ENCODE data around the gene CSF2. TPM values are rescaled to one million over a fixed set of nuclear protein-coding genes. Genes with fewer than 3 reads are reported as not detected.
"Not testable (repeated sequence)": the region's sequence is repeated elsewhere in the genome, so short reads cannot be mapped to it uniquely, and the experiment has no call there.

The CSF2 gene
- total and polyA plus RNA-seq, 2 donors (not counting 1 experiment from before 2014, with no cell fraction given): not detected

DNA sequence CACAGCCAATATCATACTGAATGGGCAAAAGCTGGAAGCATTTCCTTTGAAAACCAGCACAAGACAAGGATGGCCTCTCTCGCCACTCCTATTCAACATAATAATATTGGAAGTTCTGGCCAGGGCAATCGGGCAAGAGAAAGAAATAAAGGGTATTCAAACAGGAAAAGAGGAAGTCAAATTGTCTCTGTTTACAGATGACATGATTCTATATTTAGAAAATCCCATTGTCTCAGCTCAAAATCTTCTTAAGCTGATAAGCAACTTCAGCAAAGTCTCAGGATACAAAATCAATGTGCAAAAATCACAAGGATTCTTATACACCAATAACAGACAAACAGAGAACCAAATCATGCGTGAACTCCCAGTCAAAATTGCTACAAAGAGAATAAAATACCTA is 47.1 kb downstream of the CSF2 start:
- CTCF ChIA-PET: interaction anchor here (0.6 kb wide), 1 partner anchor 60 kb away, joined by 5 read pairs; no protein-coding TSS in a partner anchor
- POLR2A ChIA-PET: not testable (repeated sequence)

DNA sequence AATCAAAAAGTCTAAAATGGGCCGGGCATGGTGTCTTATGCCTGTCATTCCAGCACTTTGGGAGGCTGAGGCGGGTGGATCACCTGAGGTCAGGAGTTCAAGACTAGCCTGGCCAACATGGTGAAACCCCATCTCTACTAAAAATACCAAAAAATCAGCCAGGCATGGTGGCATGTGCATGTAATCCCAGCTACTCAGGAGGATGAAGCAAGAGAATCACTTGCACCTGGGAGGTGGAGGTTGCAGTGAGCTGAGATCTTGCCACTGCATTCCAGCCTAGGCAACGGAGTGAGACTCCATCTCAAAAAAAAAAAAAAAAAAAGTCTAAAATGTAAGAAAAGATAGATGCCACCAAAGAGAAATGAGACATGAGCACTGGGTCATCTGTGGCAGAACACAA is 49.4 kb downstream of the CSF2 start:
- H3K27ac Mint-ChIP-seq; H4K20me1 ChIP-seq (ENCODE audit: control insufficient read depth, insufficient read depth, low read length, poor library complexity, severe bottlenecking); H3K36me3 ChIP-seq (replicated peaks in 1 of 2; ENCODE audit: control extremely low read depth in 1 of 2, control insufficient read depth in 1 of 2, extremely low read depth in 1 of 2, insufficient read depth in 2 of 2, low read length in 1 of 2); intact Hi-C loops (cut with micrococcal nuclease); H3K9me3 Mint-ChIP-seq (ENCODE audit: insufficient read depth); H3K4me3 Mint-ChIP-seq; H3K27ac ChIP-seq (ENCODE audit: low read length in 2 of 2); H2AFZ ChIP-seq (ENCODE audit: insufficient read depth, low read depth, low read length, poor library complexity, severe bottlenecking); H3K4me3 ChIP-seq (ENCODE audit: control extremely low read depth in 1 of 5, extremely low read depth in 1 of 5, insufficient read depth in 1 of 5, low read depth in 2 of 5, low read length in 4 of 5); ATAC-seq (ENCODE audit: low read depth); H3K4me1 ChIP-seq (ENCODE audit: control insufficient read depth in 2 of 2, insufficient read depth in 2 of 2, low read length in 2 of 2); H3K9ac ChIP-seq (ENCODE audit: low read length); H3K9me3 ChIP-seq (ENCODE audit: control extremely low read depth in 1 of 3, control insufficient read depth in 2 of 3, insufficient read depth in 1 of 3, low read length in 2 of 3); H3K27me3 ChIP-seq (replicated peaks in 1 of 4; ENCODE audit: control extremely low read depth in 1 of 4, control insufficient read depth in 3 of 4, insufficient read depth in 4 of 4, low read length in 3 of 4); H3K79me2 ChIP-seq (ENCODE audit: control insufficient read depth, insufficient read depth, low read length); H3K4me2 ChIP-seq (replicated peaks; ENCODE audit: low read depth, low read length, poor library complexity, severe bottlenecking); DNase-seq; CTCF ChIA-PET; POLR2A ChIA-PET: not testable (repeated sequence)
- H3K4me1 Mint-ChIP-seq: peaks cover 16% of the 10 kb centered on the region
- peaks cover 11% of the 10 kb centered on the region for H3K27me3 Mint-ChIP-seq
- WGBS (ENCODE audit: insufficient coverage): 95% methylated on average over 2 of the region's 3 CpGs

More for the DNA sequence above, 47.1 kb downstream of the CSF2 start:
- H3K27ac Mint-ChIP-seq; H3K4me1 ChIP-seq (ENCODE audit: control insufficient read depth in 2 of 2, insufficient read depth in 2 of 2, low read length in 2 of 2); DNase-seq; H3K9me3 ChIP-seq (ENCODE audit: control extremely low read depth in 1 of 3, control insufficient read depth in 2 of 3, insufficient read depth in 1 of 3, low read length in 2 of 3); H3K4me2 ChIP-seq (replicated peaks; ENCODE audit: low read depth, low read length, poor library complexity, severe bottlenecking); H3K9ac ChIP-seq (ENCODE audit: low read length); intact Hi-C loops (cut with micrococcal nuclease); H3K79me2 ChIP-seq (ENCODE audit: control insufficient read depth, insufficient read depth, low read length); H3K27me3 ChIP-seq (replicated peaks in 1 of 4; ENCODE audit: control extremely low read depth in 1 of 4, control insufficient read depth in 3 of 4, insufficient read depth in 4 of 4, low read length in 3 of 4); H3K4me3 Mint-ChIP-seq; H3K27me3 Mint-ChIP-seq; ATAC-seq (ENCODE audit: low read depth); H3K9me3 Mint-ChIP-seq (ENCODE audit: insufficient read depth); H4K20me1 ChIP-seq (ENCODE audit: control insufficient read depth, insufficient read depth, low read length, poor library complexity, severe bottlenecking); H2AFZ ChIP-seq (ENCODE audit: insufficient read depth, low read depth, low read length, poor library complexity, severe bottlenecking); H3K27ac ChIP-seq (ENCODE audit: low read length in 2 of 2); H3K36me3 ChIP-seq (replicated peaks in 1 of 2; ENCODE audit: control extremely low read depth in 1 of 2, control insufficient read depth in 1 of 2, extremely low read depth in 1 of 2, insufficient read depth in 2 of 2, low read length in 1 of 2); H3K4me3 ChIP-seq (ENCODE audit: control extremely low read depth in 1 of 5, extremely low read depth in 1 of 5, insufficient read depth in 1 of 5, low read depth in 2 of 5, low read length in 4 of 5): not testable (repeated sequence)
- no CpG with 5 or more reads among the region's 3 CpGs for WGBS (ENCODE audit: insufficient coverage)
- H3K4me1 Mint-ChIP-seq: peaks cover 16% of the 10 kb centered on the region

DNA sequence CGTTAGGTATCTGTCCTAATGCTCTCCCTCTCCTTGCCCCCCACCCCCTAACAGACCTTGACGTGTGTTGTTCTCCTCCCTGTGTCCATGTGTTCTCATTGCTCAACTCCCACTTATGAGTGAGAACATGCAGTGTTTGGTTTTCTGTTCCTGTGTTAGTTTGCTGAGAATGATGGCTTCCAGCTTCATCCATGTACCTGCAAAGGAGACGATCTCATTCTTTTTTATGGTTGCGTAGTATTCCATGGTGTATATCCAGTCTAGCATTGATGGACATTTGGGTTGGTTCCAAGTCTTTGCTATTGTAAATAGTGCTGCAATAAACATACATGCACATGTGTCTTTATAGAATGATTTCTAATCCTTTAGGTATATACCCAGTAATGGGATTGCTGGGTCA is 50.0 kb downstream of the CSF2 start:
- POLR2A ChIA-PET; H3K4me3 ChIP-seq (ENCODE audit: control extremely low read depth in 1 of 5, extremely low read depth in 1 of 5, insufficient read depth in 1 of 5, low read depth in 2 of 5, low read length in 4 of 5); H3K9ac ChIP-seq (ENCODE audit: low read length); H3K4me1 ChIP-seq (ENCODE audit: control insufficient read depth in 2 of 2, insufficient read depth in 2 of 2, low read length in 2 of 2); H3K36me3 ChIP-seq (replicated peaks in 1 of 2; ENCODE audit: control extremely low read depth in 1 of 2, control insufficient read depth in 1 of 2, extremely low read depth in 1 of 2, insufficient read depth in 2 of 2, low read length in 1 of 2); CTCF ChIA-PET; intact Hi-C loops (cut with micrococcal nuclease); H4K20me1 ChIP-seq (ENCODE audit: control insufficient read depth, insufficient read depth, low read length, poor library complexity, severe bottlenecking); H2AFZ ChIP-seq (ENCODE audit: insufficient read depth, low read depth, low read length, poor library complexity, severe bottlenecking); H3K27ac Mint-ChIP-seq; H3K4me2 ChIP-seq (replicated peaks; ENCODE audit: low read depth, low read length, poor library complexity, severe bottlenecking); ATAC-seq (ENCODE audit: low read depth); H3K27ac ChIP-seq (ENCODE audit: low read length in 2 of 2); H3K79me2 ChIP-seq (ENCODE audit: control insufficient read depth, insufficient read depth, low read length); DNase-seq; H3K27me3 ChIP-seq (replicated peaks in 1 of 4; ENCODE audit: control extremely low read depth in 1 of 4, control insufficient read depth in 3 of 4, insufficient read depth in 4 of 4, low read length in 3 of 4); H3K4me3 Mint-ChIP-seq; H3K9me3 ChIP-seq (ENCODE audit: control extremely low read depth in 1 of 3, control insufficient read depth in 2 of 3, insufficient read depth in 1 of 3, low read length in 2 of 3): not testable (repeated sequence)
- WGBS (ENCODE audit: insufficient coverage): 89% methylated on average over 1 of the region's 4 CpGs
- Mint-ChIP-seq H3K27me3 (peaks cover 17% of the 10 kb centered on the region), H3K9me3 (ENCODE audit: insufficient read depth) (peaks cover 13% of the 10 kb centered on the region), H3K4me1 (peaks cover 16% of the 10 kb centered on the region)

Small RNAs within 50 kb of the gene (small RNA-seq; reads per million reads assigned to genes)
- gene RF00285 (ENCODE audit: insufficient read length, low read depth, low replicate concordance): not detected

Other genes starting within 250 kb of the CSF2 start
- gene MEIKIN, start 128.1 kb upstream of the CSF2 start, total RNA-seq: 0.75 TPM in 1 of 2 replicates, not detected in the other
- not detected in 2 replicates for gene MEIKIN, start 128.1 kb upstream of the CSF2 start, polyA plus RNA-seq
- 0.62 TPM in 1 of 2 replicates, not detected in the other for gene ACSL6, start 62.1 kb upstream of the CSF2 start, total RNA-seq
- gene ACSL6, start 62.1 kb upstream of the CSF2 start, polyA plus RNA-seq: 0.03 and 0.72 TPM in 2 replicates
- not detected in 2 replicates for gene IL3, start 13.1 kb upstream of the CSF2 start, total RNA-seq
- gene IL3, start 13.1 kb upstream of the CSF2 start, polyA plus RNA-seq: not detected in 2 replicates
- gene P4HA2, start 154.1 kb downstream of the CSF2 start, total RNA-seq: 0.22 and 0.25 TPM in 2 replicates
- gene P4HA2, start 154.1 kb downstream of the CSF2 start, polyA plus RNA-seq: 0.04 and 0.09 TPM in 2 replicates
- gene PDLIM4, start 183.9 kb downstream of the CSF2 start, total RNA-seq: not detected in 2 replicates
- gene PDLIM4, start 183.9 kb downstream of the CSF2 start, polyA plus RNA-seq: not detected in 2 replicates
- gene SLC22A4, start 220.6 kb downstream of the CSF2 start, total RNA-seq: 0.27 TPM in 1 of 2 replicates, not detected in the other
- 0.18 and 0.19 TPM in 2 replicates for gene SLC22A4, start 220.6 kb downstream of the CSF2 start, polyA plus RNA-seq

Data from B cell (primary cell).